Measurements from ENCODE around the gene UGT1A8. TPM values are rescaled to one million over a fixed set of nuclear protein-coding genes. Genes with fewer than 3 reads are reported as not detected.

The UGT1A8 gene
- total and polyA plus RNA-seq, 2 experiments from 2014 or later: 0.45 TPM; not detected in 1

DNA sequence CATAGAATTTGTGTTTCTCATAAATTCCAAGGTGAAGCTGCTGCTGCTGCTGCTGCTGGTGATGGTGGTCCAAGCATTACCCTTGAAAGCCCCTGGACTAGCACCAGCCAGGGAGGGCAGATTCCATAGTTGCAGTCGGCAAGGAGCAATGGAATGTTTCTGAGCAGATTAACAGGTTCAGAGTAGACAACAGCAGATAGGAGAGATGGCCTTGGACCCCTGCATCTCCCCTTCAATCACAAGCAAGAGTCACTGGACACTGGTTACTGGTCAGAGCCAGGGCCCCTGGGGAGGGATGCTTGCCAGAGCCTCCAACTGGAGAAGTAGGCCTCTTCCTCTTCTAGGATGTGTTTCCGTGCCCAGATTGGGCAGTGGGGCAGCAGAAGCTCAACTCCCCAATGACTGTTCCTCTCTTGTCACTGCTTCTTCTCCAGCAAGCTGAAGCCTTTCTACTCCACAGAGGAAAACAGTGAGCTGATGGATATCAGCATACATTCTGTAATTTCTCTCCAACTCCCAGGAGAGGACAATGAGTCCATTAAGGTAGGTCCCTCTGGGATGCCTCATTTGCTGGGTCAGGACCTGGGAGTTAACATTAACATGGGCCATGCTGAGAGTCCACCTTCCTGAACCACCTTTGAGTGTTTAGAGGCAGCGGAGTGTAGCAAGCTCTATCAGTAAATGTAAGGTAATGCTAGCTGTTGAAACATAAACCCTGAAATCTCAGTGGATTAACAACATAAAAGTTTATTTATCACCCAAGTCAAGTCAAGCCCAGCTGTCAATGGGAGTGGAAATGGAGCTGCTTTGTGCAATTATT is 196.0 kb downstream of the UGT1A8 start:
- H3K27me3 Mint-ChIP-seq (ENCODE audit: insufficient read depth, low read depth, poor library complexity): peaks cover 9% of the 10 kb centered on the region
- Histone ChIP-seq H3K4me3 (no peak overlapping the region), H3K27ac (ENCODE audit: low read depth) (no peak overlapping the region), H3K36me3 (ENCODE audit: insufficient read depth) (no peaks in the 10 kb centered on the region), H3K4me2 (no peak overlapping the region), H3K27me3 (ENCODE audit: insufficient read depth) (no peaks in the 10 kb centered on the region), H4K20me1 (replicated peaks; ENCODE audit: insufficient read depth) (no peaks in the 10 kb centered on the region), H3F3A (replicated peaks; ENCODE audit: low read depth) (no peaks in the 10 kb centered on the region), H3K4me1 (ENCODE audit: insufficient read depth) (no peaks in the 10 kb centered on the region), H2AFZ (no peak overlapping the region), H3K79me2 (replicated peaks; ENCODE audit: insufficient read depth) (no peaks in the 10 kb centered on the region), H3K9me2 (ENCODE audit: insufficient read depth) (peaks cover 6% of the 10 kb centered on the region)
- DNase-seq (ENCODE audit: low spot score) (no peak), ATAC-seq (no peak)
- H3K27ac Mint-ChIP-seq: no peak overlapping the region
- no peaks in the 10 kb centered on the region for H3K36me3 Mint-ChIP-seq (ENCODE audit: low read depth)
- H3K9me3 Mint-ChIP-seq: peaks cover 5% of the 10 kb centered on the region; the same call in 2 of the 3 replicates
- TF ChIP-seq STAT1 (IDR thresholded peaks at IDR 0.05; ENCODE audit: unreplicated experiment): no peak
- TF ChIP-seq, protein P1, sequence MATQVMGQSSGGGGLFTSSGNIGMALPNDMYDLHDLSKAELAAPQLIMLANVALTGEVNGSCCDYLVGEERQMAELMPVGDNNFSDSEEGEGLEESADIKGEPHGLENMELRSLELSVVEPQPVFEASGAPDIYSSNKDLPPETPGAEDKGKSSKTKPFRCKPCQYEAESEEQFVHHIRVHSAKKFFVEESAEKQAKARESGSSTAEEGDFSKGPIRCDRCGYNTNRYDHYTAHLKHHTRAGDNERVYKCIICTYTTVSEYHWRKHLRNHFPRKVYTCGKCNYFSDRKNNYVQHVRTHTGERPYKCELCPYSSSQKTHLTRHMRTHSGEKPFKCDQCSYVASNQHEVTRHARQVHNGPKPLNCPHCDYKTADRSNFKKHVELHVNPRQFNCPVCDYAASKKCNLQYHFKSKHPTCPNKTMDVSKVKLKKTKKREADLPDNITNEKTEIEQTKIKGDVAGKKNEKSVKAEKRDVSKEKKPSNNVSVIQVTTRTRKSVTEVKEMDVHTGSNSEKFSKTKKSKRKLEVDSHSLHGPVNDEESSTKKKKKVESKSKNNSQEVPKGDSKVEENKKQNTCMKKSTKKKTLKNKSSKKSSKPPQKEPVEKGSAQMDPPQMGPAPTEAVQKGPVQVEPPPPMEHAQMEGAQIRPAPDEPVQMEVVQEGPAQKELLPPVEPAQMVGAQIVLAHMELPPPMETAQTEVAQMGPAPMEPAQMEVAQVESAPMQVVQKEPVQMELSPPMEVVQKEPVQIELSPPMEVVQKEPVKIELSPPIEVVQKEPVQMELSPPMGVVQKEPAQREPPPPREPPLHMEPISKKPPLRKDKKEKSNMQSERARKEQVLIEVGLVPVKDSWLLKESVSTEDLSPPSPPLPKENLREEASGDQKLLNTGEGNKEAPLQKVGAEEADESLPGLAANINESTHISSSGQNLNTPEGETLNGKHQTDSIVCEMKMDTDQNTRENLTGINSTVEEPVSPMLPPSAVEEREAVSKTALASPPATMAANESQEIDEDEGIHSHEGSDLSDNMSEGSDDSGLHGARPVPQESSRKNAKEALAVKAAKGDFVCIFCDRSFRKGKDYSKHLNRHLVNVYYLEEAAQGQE (IDR thresholded peaks at IDR 0.05; ENCODE audit: unreplicated experiment): no peak
- TF ChIP-seq EZH2 (IDR thresholded peaks at IDR 0.05; ENCODE audit: low read depth, unreplicated experiment): no peak
- TF ChIP-seq, protein P2, sequence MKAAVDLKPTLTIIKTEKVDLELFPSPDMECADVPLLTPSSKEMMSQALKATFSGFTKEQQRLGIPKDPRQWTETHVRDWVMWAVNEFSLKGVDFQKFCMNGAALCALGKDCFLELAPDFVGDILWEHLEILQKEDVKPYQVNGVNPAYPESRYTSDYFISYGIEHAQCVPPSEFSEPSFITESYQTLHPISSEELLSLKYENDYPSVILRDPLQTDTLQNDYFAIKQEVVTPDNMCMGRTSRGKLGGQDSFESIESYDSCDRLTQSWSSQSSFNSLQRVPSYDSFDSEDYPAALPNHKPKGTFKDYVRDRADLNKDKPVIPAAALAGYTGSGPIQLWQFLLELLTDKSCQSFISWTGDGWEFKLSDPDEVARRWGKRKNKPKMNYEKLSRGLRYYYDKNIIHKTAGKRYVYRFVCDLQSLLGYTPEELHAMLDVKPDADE (IDR thresholded peaks at IDR 0.05): no peak
- no peak for TF ChIP-seq NANOG (IDR thresholded peaks at IDR 0.05; ENCODE audit: borderline replicate concordance)
- TF ChIP-seq CREB1 (CRISPR knock-in tag; IDR thresholded peaks at IDR 0.05; ENCODE audit: low read depth): no peak
- no peak for TF ChIP-seq ZNF114 (CRISPR knock-in tag; IDR thresholded peaks at IDR 0.05)
- TF ChIP-seq ZNF331 (CRISPR knock-in tag; IDR thresholded peaks at IDR 0.05; ENCODE audit: low read depth): no peak
- no peak for TF ChIP-seq POLR2AphosphoS5 (IDR thresholded peaks at IDR 0.05; ENCODE audit: low read depth)
- TF ChIP-seq EZH2phosphoT487 (IDR thresholded peaks at IDR 0.05; ENCODE audit: unreplicated experiment): no peak
- TF ChIP-seq, protein P3, sequence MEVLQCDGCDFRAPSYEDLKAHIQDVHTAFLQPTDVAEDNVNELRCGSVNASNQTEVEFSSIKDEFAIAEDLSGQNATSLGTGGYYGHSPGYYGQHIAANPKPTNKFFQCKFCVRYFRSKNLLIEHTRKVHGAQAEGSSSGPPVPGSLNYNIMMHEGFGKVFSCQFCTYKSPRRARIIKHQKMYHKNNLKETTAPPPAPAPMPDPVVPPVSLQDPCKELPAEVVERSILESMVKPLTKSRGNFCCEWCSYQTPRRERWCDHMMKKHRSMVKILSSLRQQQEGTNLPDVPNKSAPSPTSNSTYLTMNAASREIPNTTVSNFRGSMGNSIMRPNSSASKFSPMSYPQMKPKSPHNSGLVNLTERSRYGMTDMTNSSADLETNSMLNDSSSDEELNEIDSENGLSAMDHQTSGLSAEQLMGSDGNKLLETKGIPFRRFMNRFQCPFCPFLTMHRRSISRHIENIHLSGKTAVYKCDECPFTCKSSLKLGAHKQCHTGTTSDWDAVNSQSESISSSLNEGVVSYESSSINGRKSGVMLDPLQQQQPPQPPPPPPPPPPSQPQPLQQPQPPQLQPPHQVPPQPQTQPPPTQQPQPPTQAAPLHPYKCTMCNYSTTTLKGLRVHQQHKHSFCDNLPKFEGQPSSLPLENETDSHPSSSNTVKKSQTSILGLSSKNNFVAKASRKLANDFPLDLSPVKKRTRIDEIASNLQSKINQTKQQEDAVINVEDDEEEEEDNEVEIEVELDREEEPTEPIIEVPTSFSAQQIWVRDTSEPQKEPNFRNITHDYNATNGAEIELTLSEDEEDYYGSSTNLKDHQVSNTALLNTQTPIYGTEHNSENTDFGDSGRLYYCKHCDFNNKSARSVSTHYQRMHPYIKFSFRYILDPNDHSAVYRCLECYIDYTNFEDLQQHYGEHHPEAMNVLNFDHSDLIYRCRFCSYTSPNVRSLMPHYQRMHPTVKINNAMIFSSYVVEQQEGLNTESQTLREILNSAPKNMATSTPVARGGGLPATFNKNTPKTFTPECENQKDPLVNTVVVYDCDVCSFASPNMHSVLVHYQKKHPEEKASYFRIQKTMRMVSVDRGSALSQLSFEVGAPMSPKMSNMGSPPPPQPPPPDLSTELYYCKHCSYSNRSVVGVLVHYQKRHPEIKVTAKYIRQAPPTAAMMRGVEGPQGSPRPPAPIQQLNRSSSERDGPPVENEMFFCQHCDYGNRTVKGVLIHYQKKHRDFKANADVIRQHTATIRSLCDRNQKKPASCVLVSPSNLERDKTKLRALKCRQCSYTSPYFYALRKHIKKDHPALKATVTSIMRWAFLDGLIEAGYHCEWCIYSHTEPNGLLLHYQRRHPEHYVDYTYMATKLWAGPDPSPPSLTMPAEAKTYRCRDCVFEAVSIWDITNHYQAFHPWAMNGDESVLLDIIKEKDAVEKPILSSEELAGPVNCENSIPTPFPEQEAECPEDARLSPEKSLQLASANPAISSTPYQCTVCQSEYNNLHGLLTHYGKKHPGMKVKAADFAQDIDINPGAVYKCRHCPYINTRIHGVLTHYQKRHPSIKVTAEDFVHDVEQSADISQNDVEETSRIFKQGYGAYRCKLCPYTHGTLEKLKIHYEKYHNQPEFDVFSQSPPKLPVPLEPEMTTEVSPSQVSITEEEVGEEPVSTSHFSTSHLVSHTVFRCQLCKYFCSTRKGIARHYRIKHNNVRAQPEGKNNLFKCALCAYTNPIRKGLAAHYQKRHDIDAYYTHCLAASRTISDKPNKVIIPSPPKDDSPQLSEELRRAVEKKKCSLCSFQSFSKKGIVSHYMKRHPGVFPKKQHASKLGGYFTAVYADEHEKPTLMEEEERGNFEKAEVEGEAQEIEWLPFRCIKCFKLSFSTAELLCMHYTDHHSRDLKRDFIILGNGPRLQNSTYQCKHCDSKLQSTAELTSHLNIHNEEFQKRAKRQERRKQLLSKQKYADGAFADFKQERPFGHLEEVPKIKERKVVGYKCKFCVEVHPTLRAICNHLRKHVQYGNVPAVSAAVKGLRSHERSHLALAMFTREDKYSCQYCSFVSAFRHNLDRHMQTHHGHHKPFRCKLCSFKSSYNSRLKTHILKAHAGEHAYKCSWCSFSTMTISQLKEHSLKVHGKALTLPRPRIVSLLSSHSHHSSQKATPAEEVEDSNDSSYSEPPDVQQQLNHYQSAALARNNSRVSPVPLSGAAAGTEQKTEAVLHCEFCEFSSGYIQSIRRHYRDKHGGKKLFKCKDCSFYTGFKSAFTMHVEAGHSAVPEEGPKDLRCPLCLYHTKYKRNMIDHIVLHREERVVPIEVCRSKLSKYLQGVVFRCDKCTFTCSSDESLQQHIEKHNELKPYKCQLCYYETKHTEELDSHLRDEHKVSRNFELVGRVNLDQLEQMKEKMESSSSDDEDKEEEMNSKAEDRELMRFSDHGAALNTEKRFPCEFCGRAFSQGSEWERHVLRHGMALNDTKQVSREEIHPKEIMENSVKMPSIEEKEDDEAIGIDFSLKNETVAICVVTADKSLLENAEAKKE (CRISPR knock-in tag; IDR thresholded peaks at IDR 0.05): no peak
- TF ChIP-seq, protein P4, sequence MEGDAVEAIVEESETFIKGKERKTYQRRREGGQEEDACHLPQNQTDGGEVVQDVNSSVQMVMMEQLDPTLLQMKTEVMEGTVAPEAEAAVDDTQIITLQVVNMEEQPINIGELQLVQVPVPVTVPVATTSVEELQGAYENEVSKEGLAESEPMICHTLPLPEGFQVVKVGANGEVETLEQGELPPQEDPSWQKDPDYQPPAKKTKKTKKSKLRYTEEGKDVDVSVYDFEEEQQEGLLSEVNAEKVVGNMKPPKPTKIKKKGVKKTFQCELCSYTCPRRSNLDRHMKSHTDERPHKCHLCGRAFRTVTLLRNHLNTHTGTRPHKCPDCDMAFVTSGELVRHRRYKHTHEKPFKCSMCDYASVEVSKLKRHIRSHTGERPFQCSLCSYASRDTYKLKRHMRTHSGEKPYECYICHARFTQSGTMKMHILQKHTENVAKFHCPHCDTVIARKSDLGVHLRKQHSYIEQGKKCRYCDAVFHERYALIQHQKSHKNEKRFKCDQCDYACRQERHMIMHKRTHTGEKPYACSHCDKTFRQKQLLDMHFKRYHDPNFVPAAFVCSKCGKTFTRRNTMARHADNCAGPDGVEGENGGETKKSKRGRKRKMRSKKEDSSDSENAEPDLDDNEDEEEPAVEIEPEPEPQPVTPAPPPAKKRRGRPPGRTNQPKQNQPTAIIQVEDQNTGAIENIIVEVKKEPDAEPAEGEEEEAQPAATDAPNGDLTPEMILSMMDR (conservative IDR thresholded peaks at IDR 0.05; ENCODE audit: low read depth in 2 of 2): no peak
- H3K4me3 Mint-ChIP-seq: no peak overlapping the region
- no peaks in the 10 kb centered on the region for H3K4me1 Mint-ChIP-seq
